Activated T-helper 1 cell treated with anti-CD3 and anti-CD28 coated beads, Interleukin-12 subunit alpha, Interleukin-12 subunit beta, Interleukin-2, Interleukin-4 antibody, amounts not matched to agents 30 ng/mL and 10 ng/mL and 1 ng/mL, durations not matched to agents 14 hours and 24 hours and 36 hours (primary cell): ENCODE data around the gene MAPK8IP3. TPM values are rescaled to one million over a fixed set of nuclear protein-coding genes. Genes with fewer than 3 reads are reported as not detected.

ENCODE experiments used
- DNase-seq: peaks from one replicate; pipeline ENCODE4 v3.0.0; 2021; ENCODE audit warnings: low spot score
- H3K27ac Mint-ChIP-seq: one replicate; pipeline ENCODE4 v1.8.0; 2021; ENCODE audit warnings: mild to moderate bottlenecking, mixed read lengths
- H3K27me3 Mint-ChIP-seq: one replicate; pipeline ENCODE4 v1.8.0; 2022; ENCODE audit warnings: mild to moderate bottlenecking, moderate library complexity, mixed read lengths; ENCODE audit not compliant: insufficient read depth
- H3K36me3 Mint-ChIP-seq: one replicate; pipeline ENCODE4 v1.8.0; 2021; ENCODE audit warnings: low read depth, mixed read lengths
- H3K4me1 Mint-ChIP-seq: one replicate; pipeline ENCODE4 v1.8.0; 2021; ENCODE audit warnings: low read depth, mixed read lengths
- H3K4me3 Mint-ChIP-seq: one replicate; pipeline ENCODE4 v1.8.0; 2021; ENCODE audit warnings: mild to moderate bottlenecking, moderate library complexity, mixed read lengths
- H3K9me3 Mint-ChIP-seq: one replicate; pipeline ENCODE4 v1.8.0; 2021; ENCODE audit warnings: mixed read lengths
- intact Hi-C: fragments of 100-400 bp; cut with micrococcal nuclease; formaldehyde crosslinking; loops from one replicate; pipeline ENCODE4 v1.15.1; 2024
- total RNA-seq: library from RNA; stranded (reverse); gene quantifications from 2 replicates; pipeline ENCODE4 v1.2.3, GENCODE V29; 2022

MAPK8IP3 gene
- total RNA-seq, 1 donor from 2014 or later: 84.6 TPM

GRCh38 chr16:1752853-1753252, 46.9 kb downstream of the MAPK8IP3 start:
- no peaks in the 10 kb centered on the region for H3K9me3 Mint-ChIP-seq
- H3K27ac Mint-ChIP-seq: no peak overlapping the region
- peaks cover 10% of the 10 kb centered on the region for H3K36me3 Mint-ChIP-seq
- no peaks in the 10 kb centered on the region for H3K27me3 Mint-ChIP-seq
- H3K4me1 Mint-ChIP-seq: peaks cover 12% of the 10 kb centered on the region
- no peak for DNase-seq
- H3K4me3 Mint-ChIP-seq: no peak overlapping the region
- intact Hi-C loops: no loop called here

- no peak overlapping the region for H3K27ac Mint-ChIP-seq
- peaks cover 12% of the 10 kb centered on the region for H3K4me1 Mint-ChIP-seq
- H3K9me3 Mint-ChIP-seq: no peaks in the 10 kb centered on the region
- DNase-seq: no peak
- no peaks in the 10 kb centered on the region for H3K27me3 Mint-ChIP-seq
- intact Hi-C loops: no loop called here
- no peak overlapping the region for H3K4me3 Mint-ChIP-seq
- H3K36me3 Mint-ChIP-seq: peaks cover 8% of the 10 kb centered on the region
Measured at GRCh38 chr16:1754204-1754603, 48.2 kb downstream of the MAPK8IP3 start.

- intact Hi-C loops: no loop called here
- Mint-ChIP-seq H3K27me3 (no peaks in the 10 kb centered on the region), H3K9me3 (no peaks in the 10 kb centered on the region), H3K36me3 (peaks cover 6% of the 10 kb centered on the region), H3K4me1 (peaks cover 12% of the 10 kb centered on the region), H3K4me3 (no peak overlapping the region), H3K27ac (peak overlapping the region; percentile 12)
- no peak for DNase-seq
Measured at GRCh38 chr16:1757714-1758461, 51.9 kb downstream of the MAPK8IP3 start.

GRCh38 chr16:1758923-1759322, 52.9 kb downstream of the MAPK8IP3 start:
- intact Hi-C loops: no loop called here
- peaks cover 6% of the 10 kb centered on the region for H3K36me3 Mint-ChIP-seq
- H3K9me3 Mint-ChIP-seq: no peaks in the 10 kb centered on the region
- H3K4me1 Mint-ChIP-seq: peaks cover 12% of the 10 kb centered on the region
- H3K4me3 Mint-ChIP-seq: no peak overlapping the region
- H3K27me3 Mint-ChIP-seq: no peaks in the 10 kb centered on the region
- H3K27ac Mint-ChIP-seq: no peak overlapping the region
- DNase-seq: no peak

GRCh38 chr16:1759511-1759910, 53.5 kb downstream of the MAPK8IP3 start:
- Mint-ChIP-seq H3K4me1 (peaks cover 12% of the 10 kb centered on the region), H3K4me3 (no peak overlapping the region), H3K27me3 (no peaks in the 10 kb centered on the region), H3K9me3 (no peaks in the 10 kb centered on the region), H3K27ac (no peak overlapping the region), H3K36me3 (peaks cover 4% of the 10 kb centered on the region)
- no peak for DNase-seq
- intact Hi-C loops: no loop called here

- Mint-ChIP-seq H3K9me3 (no peaks in the 10 kb centered on the region), H3K27me3 (no peaks in the 10 kb centered on the region), H3K36me3 (peaks cover 1% of the 10 kb centered on the region), H3K27ac (no peak overlapping the region), H3K4me3 (no peak overlapping the region), H3K4me1 (peaks cover 12% of the 10 kb centered on the region)
- intact Hi-C loops: no loop called here
- DNase-seq: no peak
Measured at GRCh38 chr16:1760911-1761310, 54.9 kb downstream of the MAPK8IP3 start.

- H3K36me3 Mint-ChIP-seq: peaks cover 1% of the 10 kb centered on the region
- no peak for DNase-seq
- H3K27me3 Mint-ChIP-seq: no peaks in the 10 kb centered on the region
- no peak overlapping the region for H3K4me3 Mint-ChIP-seq
- no peaks in the 10 kb centered on the region for H3K9me3 Mint-ChIP-seq
- peaks cover 9% of the 10 kb centered on the region for H3K4me1 Mint-ChIP-seq
- intact Hi-C loops: no loop called here
- no peak overlapping the region for H3K27ac Mint-ChIP-seq
Measured at GRCh38 chr16:1761751-1762150, 55.8 kb downstream of the MAPK8IP3 start.

- Mint-ChIP-seq H3K36me3 (peaks cover 4% of the 10 kb centered on the region), H3K4me1 (peaks cover 3% of the 10 kb centered on the region), H3K27me3 (no peaks in the 10 kb centered on the region), H3K4me3 (no peak overlapping the region), H3K27ac (no peak overlapping the region), H3K9me3 (no peaks in the 10 kb centered on the region)
- DNase-seq: no peak
- intact Hi-C loops: no loop called here
Measured at GRCh38 chr16:1762196-1762878, 56.3 kb downstream of the MAPK8IP3 start.

GRCh38 chr16:1762879-1763520, 57.0 kb downstream of the MAPK8IP3 start:
- H3K36me3 Mint-ChIP-seq: peaks cover 6% of the 10 kb centered on the region
- intact Hi-C loops: no loop called here
- no peaks in the 10 kb centered on the region for H3K27me3 Mint-ChIP-seq

GRCh38 chr16:1763521-1764511, 57.8 kb downstream of the MAPK8IP3 start:
- Mint-ChIP-seq H3K9me3 (no peaks in the 10 kb centered on the region), H3K27ac (no peak overlapping the region), H3K27me3 (no peaks in the 10 kb centered on the region), H3K4me1 (no peaks in the 10 kb centered on the region), H3K36me3 (peaks cover 7% of the 10 kb centered on the region), H3K4me3 (no peak overlapping the region)
- DNase-seq: no peak
- intact Hi-C loops: no loop called here

More at GRCh38 chr16:1762879-1763520, 57.0 kb downstream of the MAPK8IP3 start:
- no peak for DNase-seq
- H3K9me3 Mint-ChIP-seq: no peaks in the 10 kb centered on the region
- no peaks in the 10 kb centered on the region for H3K4me1 Mint-ChIP-seq
- no peak overlapping the region for H3K4me3 Mint-ChIP-seq
- no peak overlapping the region for H3K27ac Mint-ChIP-seq

- Mint-ChIP-seq H3K27me3 (no peaks in the 10 kb centered on the region), H3K4me3 (no peak overlapping the region), H3K36me3 (peaks cover 6% of the 10 kb centered on the region), H3K9me3 (no peaks in the 10 kb centered on the region), H3K4me1 (no peaks in the 10 kb centered on the region), H3K27ac (no peak overlapping the region)
- no peak for DNase-seq
- intact Hi-C loops: no loop called here
Measured at GRCh38 chr16:1764971-1765370, 59.0 kb downstream of the MAPK8IP3 start.

GRCh38 chr16:1765826-1766225, 59.8 kb downstream of the MAPK8IP3 start:
- H3K27me3 Mint-ChIP-seq: no peaks in the 10 kb centered on the region
- H3K9me3 Mint-ChIP-seq: no peaks in the 10 kb centered on the region
- H3K27ac Mint-ChIP-seq: no peak overlapping the region
- no peak overlapping the region for H3K4me3 Mint-ChIP-seq
- DNase-seq: no peak
- peaks cover 10% of the 10 kb centered on the region for H3K36me3 Mint-ChIP-seq
- no peaks in the 10 kb centered on the region for H3K4me1 Mint-ChIP-seq
- intact Hi-C loops: no loop called here
